Neural cell (in vitro differentiated cells): ENCODE data around the gene CSNK2B. TPM values are rescaled to one million over a fixed set of nuclear protein-coding genes. Genes with fewer than 3 reads are reported as not detected.

ENCODE experiments used
- H2AFZ ChIP-seq: fragments of 200-600, 300-800 bp; sonication (generic), shearing (Covaris generic); 2 replicates; pipeline ENCODE4 v1.6.0; 2014; ENCODE audit warnings: low read depth, mild to moderate bottlenecking, antibody characterized with exemption, low read length, moderate library complexity
- H3F3A ChIP-seq: fragments of 200-600 bp; shearing (Covaris generic); 2 replicates; pipeline ENCODE4 v1.6.1; 2016; ENCODE audit warnings: mild to moderate bottlenecking, moderate library complexity, mixed read lengths, antibody characterized with exemption, low read length; ENCODE audit not compliant: insufficient read depth, poor library complexity, severe bottlenecking
- H3K27ac ChIP-seq: fragments of 200-600, 300-800 bp; sonication (generic), shearing (Covaris generic); 2 replicates; pipeline ENCODE4 v1.5.1; 2014; ENCODE audit warnings: mild to moderate bottlenecking, low read length, moderate library complexity
- H3K27me3 ChIP-seq: fragments of 300-800, 200-600 bp; sonication (generic), shearing (Covaris generic); 2 replicates; pipeline ENCODE4 v1.6.0; 2014; ENCODE audit warnings: mild to moderate bottlenecking, low read depth, low read length, moderate library complexity; ENCODE audit not compliant: insufficient read depth
- H3K36me3 ChIP-seq: fragments of 300-800, 200-600 bp; sonication (generic), shearing (Covaris generic); 2 replicates; pipeline ENCODE4 v1.5.1; 2014; ENCODE audit warnings: mild to moderate bottlenecking, antibody characterized with exemption, low read length, moderate library complexity; ENCODE audit not compliant: insufficient read depth
- H3K4me2 ChIP-seq: fragments of 300-800, 200-600 bp; sonication (generic), shearing (Covaris generic); 2 replicates; pipeline ENCODE4 v1.6.0; 2014; ENCODE audit warnings: mild to moderate bottlenecking, low read length
- H3K4me3 ChIP-seq: fragments of 300-800, 200-600 bp; sonication (generic), shearing (Covaris generic); 2 replicates; pipeline ENCODE4 v1.5.1; 2014; ENCODE audit warnings: mild to moderate bottlenecking, low read length, moderate library complexity
- H3K79me2 ChIP-seq: fragments of 200-600 bp; shearing (Covaris generic); replicated peaks from 2 replicates; pipeline ENCODE4 v1.6.0; 2014; ENCODE audit warnings: mild to moderate bottlenecking, low read length, moderate library complexity; ENCODE audit not compliant: insufficient read depth
- H3K9ac ChIP-seq: fragments of 300-800, 200-600 bp; sonication (generic), shearing (Covaris generic); 2 replicates; pipeline ENCODE4 v1.6.1; 2016; ENCODE audit warnings: mild to moderate bottlenecking, low read length, mixed read lengths
- H3K9me2 ChIP-seq: fragments of 200-600 bp; shearing (Covaris generic); 2 replicates; pipeline ENCODE4 v1.6.1; 2016; ENCODE audit warnings: mild to moderate bottlenecking, low read length, mixed read lengths; ENCODE audit not compliant: insufficient read depth
- H3K9me3 ChIP-seq: fragments of 200-600, 300-800 bp; sonication (generic), shearing (Covaris generic); 2 replicates; pipeline ENCODE4 v1.6.1; 2016; ENCODE audit warnings: mild to moderate bottlenecking, mixed run types, low read length, moderate library complexity, mixed read lengths
- H4K20me1 ChIP-seq: fragments of 200-600 bp; shearing (Covaris generic); 2 replicates; pipeline ENCODE4 v1.6.1; 2016; ENCODE audit warnings: mild to moderate bottlenecking, mixed run types; ENCODE audit not compliant: insufficient read depth
- CTCF ChIP-seq: fragments of 450-650 bp; IDR thresholded peaks from 2 replicates; pipeline ENCODE4 v1.5.1; 2014; ENCODE audit warnings: antibody characterized with exemption, mild to moderate bottlenecking, moderate library complexity; ENCODE audit not compliant: poor library complexity, severe bottlenecking
- EP300 ChIP-seq: fragments of 450-650 bp; conservative IDR thresholded peaks from 2 replicates; pipeline ENCODE4 v1.6.1; 2014; ENCODE audit warnings: antibody characterized with exemption, mild to moderate bottlenecking, moderate library complexity; ENCODE audit not compliant: poor library complexity, severe bottlenecking
- EZH2 ChIP-seq: fragments of 200-600, 300-800 bp; shearing (Covaris generic), sonication (generic); IDR thresholded peaks from 2 replicates; pipeline ENCODE4 v1.6.1; 2014; ENCODE audit warnings: antibody characterized with exemption, low read length, borderline replicate concordance, mild to moderate bottlenecking; ENCODE audit not compliant: insufficient read depth, poor library complexity, severe bottlenecking
- MXI1 ChIP-seq: fragments of 450-650 bp; conservative IDR thresholded peaks from 2 replicates; pipeline ENCODE4 v1.6.1; 2014; ENCODE audit warnings: antibody characterized with exemption, mild to moderate bottlenecking; ENCODE audit not compliant: poor library complexity, severe bottlenecking
- POLR2AphosphoS5 ChIP-seq: IDR thresholded peaks from 2 replicates; pipeline ENCODE4 v1.6.1; 2012
- RAD21 ChIP-seq: fragments of 450-650 bp; conservative IDR thresholded peaks from 2 replicates; pipeline ENCODE4 v1.6.1; 2014; ENCODE audit warnings: antibody characterized with exemption, mild to moderate bottlenecking, moderate library complexity
- REST ChIP-seq: IDR thresholded peaks from 2 replicates; pipeline ENCODE4 v1.6.1; 2012; ENCODE audit warnings: borderline replicate concordance
- SMC3 ChIP-seq: fragments of 450-650 bp; conservative IDR thresholded peaks from 2 replicates; pipeline ENCODE4 v1.6.1; 2014; ENCODE audit warnings: antibody characterized with exemption, mild to moderate bottlenecking, moderate library complexity; ENCODE audit not compliant: poor library complexity
- TAF1 ChIP-seq: IDR thresholded peaks from 2 replicates; pipeline ENCODE4 v1.6.1; 2012; ENCODE audit warnings: low read depth
- polyA plus RNA-seq: library from polyadenylated mRNA; depleted of rRNA; stranded (reverse); fragments of >200 nt; gene quantifications from 2 replicates; pipeline ENCODE4 v1.2.3, GENCODE V29; 2014

CSNK2B gene
- polyA plus RNA-seq, 1 donor from 2014 or later, result 135 TPM

DNA sequence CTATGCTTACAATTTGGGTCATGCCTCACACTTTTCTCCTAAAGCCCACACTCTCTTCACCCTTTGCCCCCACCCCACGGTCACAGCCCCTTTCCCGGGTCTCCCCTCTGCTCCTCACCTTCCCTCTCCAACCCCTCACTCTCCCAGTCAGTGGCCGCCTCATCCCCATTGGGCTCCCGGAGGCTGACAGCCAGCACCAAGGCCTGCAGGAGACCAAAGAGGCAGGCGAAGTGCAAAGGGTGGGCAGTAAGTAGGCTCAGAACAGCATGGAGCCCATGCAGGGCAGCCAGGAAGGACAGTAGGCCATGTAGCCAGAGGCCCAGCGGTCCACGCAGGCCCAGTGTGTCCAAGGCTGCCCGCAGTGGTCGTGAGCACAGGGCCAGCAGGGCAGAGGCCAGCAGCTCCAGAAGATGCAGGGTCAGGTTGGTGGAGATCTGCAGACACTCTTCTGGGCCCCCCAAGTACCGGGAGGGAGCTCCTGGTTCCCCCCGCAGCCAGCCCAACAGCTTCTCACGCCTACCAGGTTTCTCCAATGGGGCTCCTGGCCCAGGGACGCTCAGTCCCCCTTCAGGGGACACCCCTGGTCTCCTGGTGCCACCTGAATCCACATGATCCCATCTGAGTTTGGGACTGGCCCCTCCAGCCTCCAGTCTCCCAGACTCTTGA is 6.8 kb upstream of the CSNK2B start:
- H3K36me3 ChIP-seq, result no peaks in the 10 kb centered on the region

More for the DNA sequence above, 6.8 kb upstream of the CSNK2B start:
- Histone ChIP-seq H4K20me1 (no peaks in the 10 kb centered on the region), H3F3A (no peaks in the 10 kb centered on the region), H3K9me3 (no peaks in the 10 kb centered on the region), H3K27me3 (no peaks in the 10 kb centered on the region), H2AFZ (no peak overlapping the region), H3K4me2 (peak overlapping the region; percentile 70), H3K4me3 (peak overlapping the region; percentile 85), H3K27ac (no peak overlapping the region), H3K9me2 (no peaks in the 10 kb centered on the region), H3K9ac (no peak overlapping the region), H3K79me2 (peaks cover 34% of the 10 kb centered on the region)
- no peak for TF ChIP-seq TAF1
- no peak for TF ChIP-seq RAD21
- TF ChIP-seq EP300, result no peak
- no peak for TF ChIP-seq EZH2
- no peak for TF ChIP-seq SMC3
- TF ChIP-seq MXI1, result no peak
- TF ChIP-seq CTCF, result no peak
- no peak for TF ChIP-seq REST
- no peak for TF ChIP-seq POLR2AphosphoS5
